COLO668 (cell line): ENCODE data around the gene RDH11.
"Not testable (repeated sequence)": the region's sequence is repeated elsewhere in the genome, so short reads cannot be mapped to it uniquely, and the experiment has no call there.

Experiments used
- DNase-seq: peaks from one replicate; lab custom pipeline; 2025; ENCODE audit not compliant: unreplicated experiment; lab: John Stamatoyannopoulos, UW

RDH11 gene

GRCh38 chr14:67695394-67695949 lies at the start of gene RDH11:
Gene RDH11, minus strand, starts transcription at chr14:67695764. Its CDS starts 61 bp downstream, at chr14:67695703.
- peak; percentile 91 for DNase-seq

- DNase-seq, result no peak
These were observed 48.5 kb upstream of the RDH11 start for GRCh38 chr14:67744046-67744445.

- peak; percentile 89 for DNase-seq
These were observed 43.4 kb upstream of the RDH11 start for GRCh38 chr14:67738740-67739504.

GRCh38 chr14:67736771-67737170 lies 41.2 kb upstream of the RDH11 start:
- DNase-seq, result no peak

- no peak for DNase-seq
These were observed 40.0 kb upstream of the RDH11 start for GRCh38 chr14:67735336-67736147.

- no peak for DNase-seq
These were observed 39.1 kb upstream of the RDH11 start for GRCh38 chr14:67734675-67735074.

- peak; percentile 50 for DNase-seq
These were observed 38.1 kb upstream of the RDH11 start for GRCh38 chr14:67733616-67734015.

- DNase-seq, result no peak
These were observed 33.7 kb upstream of the RDH11 start for GRCh38 chr14:67729072-67729885.

- no peak for DNase-seq
These were observed 32.7 kb upstream of the RDH11 start for GRCh38 chr14:67728258-67728657.

GRCh38 chr14:67727361-67727760 lies 31.8 kb upstream of the RDH11 start:
- DNase-seq, result no peak

- no peak for DNase-seq
These were observed 29.6 kb upstream of the RDH11 start for GRCh38 chr14:67725171-67725570.

- no peak for DNase-seq
These were observed 26.7 kb upstream of the RDH11 start for GRCh38 chr14:67722293-67722692.

- no peak for DNase-seq
These were observed 26.3 kb upstream of the RDH11 start for GRCh38 chr14:67721875-67722274.

- no peak for DNase-seq
These were observed 24.3 kb upstream of the RDH11 start for GRCh38 chr14:67719866-67720265.

GRCh38 chr14:67719385-67719784 lies 23.8 kb upstream of the RDH11 start:
- DNase-seq, result not testable (repeated sequence)

GRCh38 chr14:67718265-67718664 lies 22.7 kb upstream of the RDH11 start:
- no peak for DNase-seq

- DNase-seq, result no peak
These were observed 21.5 kb upstream of the RDH11 start for GRCh38 chr14:67717048-67717447.

GRCh38 chr14:67710209-67710608 lies 14.6 kb upstream of the RDH11 start:
- DNase-seq, result no peak

GRCh38 chr14:67709796-67710195 lies 14.2 kb upstream of the RDH11 start:
- not testable (repeated sequence) for DNase-seq

- not testable (repeated sequence) for DNase-seq
These were observed 13.8 kb upstream of the RDH11 start for GRCh38 chr14:67709346-67709745.

GRCh38 chr14:67705211-67705610 lies 9.6 kb upstream of the RDH11 start:
- DNase-seq, result no peak
